Stimulated activated naive CD8-positive, alpha-beta T cell treated with anti-CD3 and anti-CD28 coated beads, Interleukin-15, amount 100 ng/mL, for 72 hours (primary cell): Measurements from ENCODE around the gene STON2.

Experiments used
- ATAC-seq: fragments of 150-1000 bp; cut with Tn5 transposase; 2 replicates; pipeline ENCODE4 v1.10.0; 2021; ENCODE audit warnings: mild to moderate bottlenecking, moderate library complexity
- DNase-seq, 2 donors: peaks; one replicate each; pipeline ENCODE4 v3.0.0; 2021 to 2022
- H3K27ac Mint-ChIP-seq, 2 donors: one replicate each; pipeline ENCODE4 v1.8.0; 2022; ENCODE audit warnings: mild to moderate bottlenecking in 2 of 2, mixed read lengths in 2 of 2, moderate library complexity in 2 of 2
- H3K27me3 Mint-ChIP-seq: one replicate; pipeline ENCODE4 v1.8.0; 2022; ENCODE audit warnings: mixed read lengths
- H3K4me1 Mint-ChIP-seq: one replicate; pipeline ENCODE4 v1.8.0; 2022; ENCODE audit warnings: mild to moderate bottlenecking, mixed read lengths
- H3K4me3 Mint-ChIP-seq, 2 donors: one replicate each; pipeline ENCODE4 v1.8.0; 2022; ENCODE audit warnings: mild to moderate bottlenecking in 2 of 2, mixed read lengths in 2 of 2, moderate library complexity in 1 of 2
- H3K9me3 Mint-ChIP-seq, 2 donors: one replicate each; pipeline ENCODE4 v1.8.0; 2022; ENCODE audit warnings: mixed read lengths in 2 of 2

Gene STON2

DNA sequence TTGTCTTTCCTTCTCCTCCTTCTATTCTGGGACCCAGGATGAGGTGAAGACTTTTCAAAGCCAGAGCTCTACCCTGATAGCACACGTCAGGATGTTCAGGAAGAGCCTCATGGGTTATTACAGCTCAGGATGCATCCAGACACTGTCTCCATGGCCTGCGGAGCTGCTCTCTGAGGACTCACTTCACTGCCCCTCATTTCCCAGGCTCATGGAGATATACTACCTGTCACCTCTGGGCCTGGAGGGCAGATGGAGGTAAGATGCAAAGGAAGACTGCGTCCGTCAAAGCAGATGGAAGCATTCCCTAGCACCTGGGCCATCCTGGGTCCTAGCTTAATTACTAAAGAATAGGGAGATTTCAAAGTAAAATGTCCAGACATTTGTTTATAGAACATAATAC lies 32.6 kb downstream of the STON2 start:
- Mint-ChIP-seq H3K9me3 (no peaks in the 10 kb centered on the region), H3K4me3 (no peak overlapping the region), H3K27me3 (peaks cover 27% of the 10 kb centered on the region), H3K4me1 (no peaks in the 10 kb centered on the region), H3K27ac (no peak overlapping the region)
- ATAC-seq, result no peak
- no peak for DNase-seq

GRCh38 chr14:81366884-81367283 lies 33.2 kb downstream of the STON2 start:
- Mint-ChIP-seq H3K9me3 (no peaks in the 10 kb centered on the region), H3K27ac (no peak overlapping the region), H3K4me3 (no peak overlapping the region), H3K27me3 (peaks cover 27% of the 10 kb centered on the region), H3K4me1 (no peaks in the 10 kb centered on the region)
- ATAC-seq (no peak), DNase-seq (no peak)

GRCh38 chr14:81366214-81366613 lies 33.9 kb downstream of the STON2 start:
- Mint-ChIP-seq H3K9me3 (no peaks in the 10 kb centered on the region), H3K27ac (no peak overlapping the region), H3K4me3 (no peak overlapping the region), H3K4me1 (no peaks in the 10 kb centered on the region), H3K27me3 (peaks cover 26% of the 10 kb centered on the region)
- DNase-seq (no peak), ATAC-seq (no peak)

DNA sequence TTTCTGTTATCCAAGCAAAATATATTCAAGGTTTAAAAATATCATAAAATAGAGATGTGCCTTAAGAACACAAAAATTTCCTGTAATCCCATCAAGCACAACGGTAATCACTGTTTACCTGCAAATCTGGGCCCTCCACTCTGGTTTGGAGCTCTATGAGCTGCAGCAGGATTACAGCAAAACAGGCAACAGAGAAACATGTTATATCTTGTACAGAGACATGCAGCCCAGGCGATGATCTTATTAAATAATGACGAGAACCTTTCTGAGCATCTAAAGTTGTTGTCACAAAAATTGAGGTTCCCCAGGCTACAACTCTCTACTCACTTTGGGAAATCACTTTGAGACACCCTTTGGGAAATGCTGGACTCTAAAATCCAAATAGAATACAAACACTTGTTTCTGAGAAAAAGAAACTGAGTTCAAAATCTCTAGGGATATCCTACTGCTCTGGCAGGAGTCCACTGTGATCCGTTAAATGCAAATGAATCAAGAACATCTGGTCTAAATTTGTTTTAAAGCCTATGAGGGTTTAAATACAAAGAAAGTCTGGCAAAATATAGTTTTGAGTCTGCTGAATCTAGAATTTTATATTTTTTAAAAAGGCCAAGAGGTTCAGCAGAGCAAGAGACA lies 36.3 kb downstream of the STON2 start:
- Mint-ChIP-seq H3K27ac (no peak overlapping the region), H3K27me3 (peaks cover 11% of the 10 kb centered on the region), H3K4me3 (no peak overlapping the region), H3K9me3 (no peaks in the 10 kb centered on the region), H3K4me1 (no peaks in the 10 kb centered on the region)
- DNase-seq, result no peak
- ATAC-seq, result no peak

DNA sequence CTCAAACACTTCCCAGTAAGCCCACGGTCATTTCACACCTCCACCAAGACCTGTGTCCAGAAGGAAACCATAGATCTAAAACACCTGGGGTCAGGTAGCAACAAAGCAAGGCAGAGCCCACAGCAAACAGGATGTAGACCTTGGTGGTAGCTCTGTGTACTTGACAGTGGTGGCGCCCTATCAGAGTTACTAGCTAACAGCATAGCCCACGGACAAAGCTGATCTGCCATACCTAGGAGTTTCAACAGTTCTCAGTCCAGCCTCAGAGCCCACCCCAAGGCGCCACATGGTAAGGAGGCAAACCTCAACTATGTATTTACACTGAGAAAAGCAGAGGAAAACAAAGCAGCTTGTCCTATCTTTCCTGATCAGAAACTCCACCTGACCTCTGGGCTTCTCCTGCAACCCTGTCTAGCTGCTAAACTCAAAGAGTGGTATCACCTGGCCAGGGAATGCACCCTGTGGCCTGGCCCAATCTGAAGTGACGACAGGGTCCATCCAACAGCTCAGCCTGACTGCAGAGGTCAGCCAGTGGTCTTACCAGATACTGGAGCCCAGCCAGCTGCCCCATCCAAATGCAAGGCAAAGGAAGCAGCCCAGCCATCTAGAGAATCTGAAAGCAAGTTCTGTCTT lies 46.3 kb downstream of the STON2 start:
- Mint-ChIP-seq H3K9me3 (peaks cover 13 to 15% of the 10 kb centered on the region in 2 donors), H3K27me3 (no peaks in the 10 kb centered on the region), H3K27ac (no peak overlapping the region), H3K4me1 (no peaks in the 10 kb centered on the region), H3K4me3 (no peak overlapping the region)
- ATAC-seq, result no peak
- DNase-seq, result no peak

DNA sequence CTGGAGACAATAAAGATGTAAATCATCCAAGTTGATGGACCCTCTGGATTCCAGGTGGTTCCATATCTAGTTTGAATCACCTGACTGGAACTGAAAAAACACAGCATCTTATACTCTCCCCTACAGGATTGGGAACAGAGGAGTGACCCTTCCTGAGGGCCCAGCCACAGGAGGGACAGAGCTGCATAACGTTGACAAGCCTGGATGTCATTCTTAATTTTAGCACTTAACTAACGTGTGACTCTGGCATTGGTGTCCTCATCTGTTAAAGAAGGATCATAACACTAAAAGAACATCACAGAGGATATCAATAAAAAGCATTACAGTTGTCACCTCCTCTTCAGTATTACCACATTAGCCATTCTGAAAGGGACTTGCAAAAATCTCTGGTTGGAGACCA lies 47.7 kb downstream of the STON2 start:
- DNase-seq (no peak), ATAC-seq (no peak)
- peaks cover 13 to 15% of the 10 kb centered on the region in 2 donors for H3K9me3 Mint-ChIP-seq
- no peaks in the 10 kb centered on the region for H3K4me1 Mint-ChIP-seq
- no peak overlapping the region for H3K4me3 Mint-ChIP-seq
- no peaks in the 10 kb centered on the region for H3K27me3 Mint-ChIP-seq
- H3K27ac Mint-ChIP-seq, result no peak overlapping the region

GRCh38 chr14:81351205-81351604 lies 48.9 kb downstream of the STON2 start:
- no peak for DNase-seq
- no peak overlapping the region for H3K27ac Mint-ChIP-seq
- no peaks in the 10 kb centered on the region for H3K4me1 Mint-ChIP-seq
- ATAC-seq, result no peak
- H3K9me3 Mint-ChIP-seq, result peaks cover 13 to 15% of the 10 kb centered on the region in 2 donors
- H3K27me3 Mint-ChIP-seq, result no peaks in the 10 kb centered on the region
- H3K4me3 Mint-ChIP-seq, result no peak overlapping the region

- DNase-seq (no peak), ATAC-seq (no peak)
- Mint-ChIP-seq H3K4me1 (no peaks in the 10 kb centered on the region), H3K4me3 (no peak overlapping the region), H3K9me3 (peaks cover 13 to 15% of the 10 kb centered on the region in 2 donors), H3K27me3 (no peaks in the 10 kb centered on the region), H3K27ac (no peak overlapping the region)
Measured at GRCh38 chr14:81350344-81351130, 49.6 kb downstream of the STON2 start.

DNA sequence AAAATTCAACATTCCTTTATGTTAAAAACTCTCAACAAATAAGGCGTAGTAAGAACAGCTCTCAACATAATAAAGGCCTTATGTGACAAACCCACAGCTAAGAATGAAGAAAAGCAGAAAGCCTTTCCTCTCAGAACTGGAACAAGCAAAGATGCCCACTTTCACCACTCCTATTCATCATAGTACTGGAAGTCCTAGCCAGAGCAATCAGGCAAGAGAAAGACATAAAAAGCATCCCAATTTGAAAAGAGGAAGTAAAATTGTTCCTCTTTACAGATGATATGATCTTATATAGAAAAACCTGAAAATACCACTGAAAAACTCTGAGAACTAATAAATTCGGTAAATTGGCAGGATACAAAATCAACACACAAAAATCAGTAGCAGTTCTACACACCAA lies 52.1 kb downstream of the STON2 start:
- H3K27me3 Mint-ChIP-seq, result no peaks in the 10 kb centered on the region
- no peak overlapping the region for H3K27ac Mint-ChIP-seq
- no peaks in the 10 kb centered on the region for H3K9me3 Mint-ChIP-seq
- no peak for ATAC-seq
- DNase-seq, result no peak
- H3K4me1 Mint-ChIP-seq, result no peaks in the 10 kb centered on the region
- H3K4me3 Mint-ChIP-seq, result no peak overlapping the region

DNA sequence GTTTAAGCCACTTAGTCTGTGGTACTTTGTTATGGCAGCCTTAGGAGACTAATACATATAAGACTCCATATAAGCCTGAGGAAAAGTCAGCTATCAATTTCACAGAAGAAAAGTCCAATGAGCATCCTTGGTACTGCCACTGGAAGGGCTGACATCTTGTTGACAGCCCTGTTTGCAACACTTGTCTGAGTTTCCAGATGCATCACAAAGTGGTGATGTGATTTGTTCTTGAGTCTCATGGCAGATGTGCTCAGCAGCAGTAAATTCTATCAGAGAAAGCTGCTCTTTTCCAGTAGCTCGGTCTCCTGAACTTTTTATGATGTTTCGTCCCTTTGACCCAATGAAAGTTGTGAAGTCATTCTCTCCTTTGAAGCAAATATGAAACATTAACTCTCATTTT lies 54.3 kb downstream of the STON2 start:
- Mint-ChIP-seq H3K4me3 (no peak overlapping the region), H3K4me1 (no peaks in the 10 kb centered on the region), H3K27ac (no peak overlapping the region), H3K9me3 (no peaks in the 10 kb centered on the region), H3K27me3 (peaks cover 7% of the 10 kb centered on the region)
- ATAC-seq, result no peak
- no peak for DNase-seq

- no peaks in the 10 kb centered on the region for H3K4me1 Mint-ChIP-seq
- H3K9me3 Mint-ChIP-seq, result no peaks in the 10 kb centered on the region
- no peak overlapping the region for H3K27ac Mint-ChIP-seq
- no peak for DNase-seq
- H3K4me3 Mint-ChIP-seq, result no peak overlapping the region
- H3K27me3 Mint-ChIP-seq, result peaks cover 7% of the 10 kb centered on the region
- ATAC-seq, result no peak
Measured at GRCh38 chr14:81344481-81345160, 55.5 kb downstream of the STON2 start.

DNA sequence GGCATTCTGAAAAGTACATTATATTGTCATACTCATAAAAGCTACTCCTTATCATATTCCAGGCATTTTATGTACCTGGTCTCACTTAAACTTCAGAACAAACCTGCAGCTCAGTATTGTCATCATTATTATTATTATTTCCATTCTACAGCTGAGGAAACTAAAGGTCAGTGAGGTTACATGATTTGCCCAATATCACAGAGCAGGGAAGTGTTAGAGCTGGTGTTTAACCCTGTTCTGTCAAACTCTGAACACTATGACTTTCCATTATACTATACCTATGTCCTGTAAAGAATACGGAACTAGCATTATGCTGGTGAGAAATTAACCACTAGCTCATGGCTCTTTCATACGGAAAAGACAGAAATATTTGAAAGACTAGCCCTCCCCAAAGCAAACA lies 56.4 kb downstream of the STON2 start:
- Mint-ChIP-seq H3K27me3 (peaks cover 7% of the 10 kb centered on the region), H3K9me3 (no peaks in the 10 kb centered on the region), H3K4me1 (no peaks in the 10 kb centered on the region), H3K4me3 (no peak overlapping the region), H3K27ac (no peak overlapping the region)
- DNase-seq (no peak), ATAC-seq (no peak)

GRCh38 chr14:81342850-81343580 lies 57.1 kb downstream of the STON2 start:
- Mint-ChIP-seq H3K27me3 (peaks cover 7% of the 10 kb centered on the region), H3K4me1 (no peaks in the 10 kb centered on the region), H3K27ac (no peak overlapping the region), H3K9me3 (no peaks in the 10 kb centered on the region), H3K4me3 (no peak overlapping the region)
- no peak for ATAC-seq
- DNase-seq, result no peak

- Mint-ChIP-seq H3K9me3 (no peaks in the 10 kb centered on the region), H3K4me1 (no peaks in the 10 kb centered on the region), H3K27me3 (peaks cover 7% of the 10 kb centered on the region), H3K27ac (no peak overlapping the region), H3K4me3 (no peak overlapping the region)
- no peak for DNase-seq
- ATAC-seq, result no peak
Measured at GRCh38 chr14:81341781-81342180, 58.3 kb downstream of the STON2 start.

DNA sequence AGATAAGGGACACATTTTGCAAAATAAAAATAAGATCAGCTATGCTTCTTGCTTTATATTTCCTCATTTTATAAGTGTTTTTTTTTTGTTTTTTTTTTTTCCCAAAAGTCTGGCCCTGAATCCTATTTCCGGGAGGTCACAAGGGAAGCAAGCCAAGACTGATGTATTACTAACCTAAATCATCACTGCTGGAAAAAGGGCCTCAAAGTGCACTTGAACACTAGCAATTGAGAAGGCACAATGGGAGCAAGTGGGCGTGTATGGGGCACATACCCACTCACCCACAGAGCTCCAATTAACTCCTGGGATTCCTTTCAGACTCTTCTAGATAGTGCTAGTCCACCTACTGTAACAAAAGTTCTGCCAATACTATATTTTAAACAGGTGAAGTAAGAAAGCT lies 58.8 kb downstream of the STON2 start:
- Mint-ChIP-seq H3K4me3 (no peak overlapping the region), H3K4me1 (no peaks in the 10 kb centered on the region), H3K27me3 (peaks cover 7% of the 10 kb centered on the region), H3K9me3 (no peaks in the 10 kb centered on the region), H3K27ac (no peak overlapping the region)
- no peak for DNase-seq
- no peak for ATAC-seq
